Fibroblast of skin of right quadriceps (primary cell): Measurements from ENCODE around the gene LATS1.
A peak's percentile ranks its signal among the peaks of the same experiment; 100 is the strongest.
"Not testable (repeated sequence)": the region's sequence is repeated elsewhere in the genome, so short reads cannot be mapped to it uniquely, and the experiment has no call there.

Experiments
- DNase-seq: peaks from one replicate; pipeline ENCODE4 v3.0.0-alpha.2; 2013

LATS1 gene

GRCh38 chr6:149717588-149718458 lies at the start of gene LATS1:
Gene LATS1, minus strand, starts transcription at chr6:149718101. Its CDS starts 15,975 bp downstream, at chr6:149702126.
- peak; percentile 86 for DNase-seq

- DNase-seq: peak; percentile 60
These were observed 48.4 kb upstream of the LATS1 start for GRCh38 chr6:149766156-149766769.

DNA sequence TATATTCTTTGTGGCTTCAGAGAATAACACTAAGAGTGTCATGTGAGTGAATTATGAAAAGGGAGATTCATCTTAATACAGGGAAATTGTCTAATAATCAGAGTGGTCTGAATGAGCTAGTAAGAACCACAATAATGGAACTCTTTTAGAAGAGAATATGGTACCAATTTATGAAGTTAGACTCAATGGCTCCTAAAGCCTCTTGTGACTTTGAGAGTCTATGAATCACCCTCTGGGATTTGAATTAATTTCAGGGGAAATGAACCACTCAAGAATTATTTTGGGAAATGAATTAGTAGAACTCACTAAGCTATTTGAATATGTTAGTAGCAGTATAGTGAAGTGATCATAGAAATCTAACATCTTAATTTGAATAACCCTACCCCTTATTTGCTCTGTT lies 46.0 kb upstream of the LATS1 start:
- DNase-seq: peak; percentile 56

GRCh38 chr6:149761438-149761837 lies 43.5 kb upstream of the LATS1 start:
- no peak for DNase-seq

DNA sequence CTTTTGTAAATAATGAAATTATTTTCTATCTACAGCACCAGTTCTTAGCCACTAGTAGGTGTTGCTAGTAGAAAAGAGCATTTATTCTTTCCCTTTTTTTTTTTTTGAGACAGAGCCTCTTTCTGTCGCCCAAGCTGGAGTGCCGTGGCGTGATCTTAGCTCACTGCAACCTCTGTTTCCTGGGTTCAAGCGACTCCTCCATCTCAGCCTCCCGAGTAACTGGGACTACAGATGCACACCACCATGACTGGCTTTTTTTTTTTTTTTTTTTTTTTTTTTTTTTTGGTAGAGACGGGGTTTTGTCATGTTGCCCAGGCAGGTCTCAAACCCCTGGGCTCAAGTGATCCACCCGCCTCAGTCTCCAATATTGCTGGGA lies 38.3 kb upstream of the LATS1 start:
- no peak for DNase-seq

GRCh38 chr6:149755300-149756260 lies 37.7 kb upstream of the LATS1 start:
- no peak for DNase-seq

DNA sequence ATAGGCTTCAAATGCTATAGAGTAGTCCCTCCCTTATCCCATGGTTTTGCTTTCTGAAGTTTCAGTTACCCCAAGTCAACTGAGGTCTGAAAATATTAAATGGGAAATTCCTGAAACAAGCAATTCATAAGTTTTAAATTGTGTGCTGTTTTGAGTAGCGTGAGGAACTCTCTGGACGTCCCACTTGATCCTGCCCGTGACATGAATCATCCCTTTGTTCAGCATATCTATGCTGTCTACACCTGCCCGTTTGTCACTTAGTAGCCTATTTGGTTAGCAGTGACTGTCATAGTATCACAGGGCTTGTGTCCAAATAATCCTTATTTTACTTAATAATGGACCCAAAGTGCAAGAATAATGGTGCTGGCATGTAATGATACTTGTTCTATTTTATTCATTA lies 36.6 kb upstream of the LATS1 start:
- DNase-seq: no peak

DNA sequence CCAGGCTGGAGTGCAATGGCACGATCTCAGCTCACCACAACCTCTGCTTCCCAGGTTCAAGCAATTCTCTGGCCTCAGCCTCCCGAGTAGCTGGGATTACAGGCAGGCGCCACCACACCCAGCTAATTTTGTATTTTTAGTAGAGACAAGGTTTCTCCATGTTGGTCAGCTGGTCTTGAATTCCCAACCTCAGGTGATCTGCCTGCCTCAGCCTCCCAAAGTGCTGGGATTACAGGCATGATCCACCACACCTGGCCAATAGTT lies 35.4 kb upstream of the LATS1 start:
- DNase-seq: not testable (repeated sequence)

DNA sequence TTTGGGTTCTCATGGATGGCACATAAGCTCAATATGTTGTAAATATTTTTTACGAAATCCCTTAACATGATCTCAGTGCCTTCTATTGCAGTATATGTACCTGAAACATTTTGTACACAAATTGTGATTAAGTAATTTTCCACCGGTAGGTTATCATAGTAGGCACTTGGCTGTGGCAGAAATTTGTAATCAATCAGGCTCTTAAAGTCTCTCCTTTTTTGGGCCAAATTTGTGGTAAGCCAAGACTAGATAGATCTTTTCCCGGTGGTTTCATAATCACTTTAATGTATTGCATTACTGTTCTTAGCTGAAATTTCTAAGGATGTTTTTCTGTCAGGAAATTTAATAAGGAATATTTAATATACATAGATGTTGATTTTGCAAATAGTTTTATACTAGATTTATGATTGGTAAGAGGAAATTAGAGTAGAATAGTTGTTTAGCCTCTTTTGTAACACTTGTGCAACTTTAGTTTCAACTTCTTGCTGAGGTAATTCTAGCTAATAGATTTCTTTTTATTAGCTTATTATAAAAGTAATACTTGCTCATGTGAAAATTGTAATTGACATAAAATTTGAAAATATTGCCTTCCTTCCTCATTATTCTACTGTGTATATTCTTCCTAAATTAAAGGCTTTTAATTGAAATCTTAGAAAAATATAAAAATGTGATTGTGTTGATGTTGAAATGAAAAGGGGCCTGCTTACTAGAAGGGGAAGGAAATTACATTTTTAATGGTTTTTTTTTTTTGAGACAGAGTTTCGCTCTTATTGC lies 34.9 kb upstream of the LATS1 start:
- DNase-seq: no peak

DNA sequence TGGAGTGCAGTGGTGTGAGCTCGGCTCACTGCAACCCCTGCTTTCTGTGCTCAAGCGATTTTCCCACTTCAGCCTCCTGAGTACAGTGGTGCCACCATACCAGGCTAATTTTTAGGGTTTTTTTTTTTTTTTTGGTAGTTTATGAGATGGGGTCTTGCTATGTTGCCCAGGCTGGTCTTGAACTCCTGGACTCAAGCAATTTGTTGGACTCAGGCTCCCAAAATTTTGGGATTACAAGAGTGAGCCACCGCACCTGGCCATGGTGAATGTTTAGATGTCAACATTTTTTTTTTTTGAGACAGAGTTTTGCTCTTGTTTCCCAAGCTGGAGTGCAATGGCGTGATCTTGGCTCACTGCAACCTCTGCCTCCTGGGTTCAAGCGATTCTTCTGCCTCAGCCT lies 34.0 kb upstream of the LATS1 start:
- DNase-seq: not testable (repeated sequence)

DNA sequence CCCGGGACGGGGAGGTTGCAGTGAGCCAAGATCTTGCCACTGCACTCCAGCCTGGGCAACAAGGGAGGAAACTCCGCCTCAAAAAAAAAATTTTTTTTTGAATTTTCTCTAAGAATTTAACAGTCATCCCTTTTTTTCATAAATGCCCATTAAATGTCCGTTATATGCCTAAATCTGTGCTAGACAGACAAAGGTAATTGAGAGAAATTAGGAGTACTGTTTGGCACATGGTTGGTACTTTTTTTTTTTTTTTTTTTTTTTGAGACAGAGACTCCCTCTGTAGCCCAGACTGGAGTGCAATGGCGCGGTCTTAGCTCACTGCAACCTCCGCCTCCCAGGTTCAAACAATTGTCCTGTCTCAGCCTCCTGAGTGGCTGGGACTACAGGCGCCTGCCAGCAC lies 33.3 kb upstream of the LATS1 start:
- no peak for DNase-seq

DNA sequence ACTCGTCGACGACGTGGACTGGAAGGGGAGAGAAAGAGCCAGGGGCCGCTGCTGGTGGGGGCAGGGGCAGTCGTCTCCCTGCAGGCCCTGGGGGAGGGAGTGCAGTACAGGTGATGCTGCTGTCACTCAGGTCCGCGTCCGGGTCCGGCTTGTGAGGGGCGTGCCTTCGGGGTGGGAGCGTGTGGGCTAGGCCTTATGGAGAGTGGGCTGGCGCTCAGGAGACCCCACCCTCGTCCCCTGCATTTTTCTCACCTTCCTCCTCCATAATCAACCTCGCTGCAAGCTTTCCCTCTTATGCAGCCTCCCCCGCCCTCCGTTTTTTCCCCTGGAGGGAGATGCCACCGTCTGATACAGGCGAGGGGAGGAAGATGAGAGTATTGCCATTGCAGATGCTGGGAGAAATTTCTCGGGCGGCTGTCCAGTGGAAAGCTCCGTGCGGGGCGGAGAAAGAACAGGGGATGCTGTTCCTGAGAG lies 32.3 kb upstream of the LATS1 start:
- DNase-seq: peak; percentile 52

DNA sequence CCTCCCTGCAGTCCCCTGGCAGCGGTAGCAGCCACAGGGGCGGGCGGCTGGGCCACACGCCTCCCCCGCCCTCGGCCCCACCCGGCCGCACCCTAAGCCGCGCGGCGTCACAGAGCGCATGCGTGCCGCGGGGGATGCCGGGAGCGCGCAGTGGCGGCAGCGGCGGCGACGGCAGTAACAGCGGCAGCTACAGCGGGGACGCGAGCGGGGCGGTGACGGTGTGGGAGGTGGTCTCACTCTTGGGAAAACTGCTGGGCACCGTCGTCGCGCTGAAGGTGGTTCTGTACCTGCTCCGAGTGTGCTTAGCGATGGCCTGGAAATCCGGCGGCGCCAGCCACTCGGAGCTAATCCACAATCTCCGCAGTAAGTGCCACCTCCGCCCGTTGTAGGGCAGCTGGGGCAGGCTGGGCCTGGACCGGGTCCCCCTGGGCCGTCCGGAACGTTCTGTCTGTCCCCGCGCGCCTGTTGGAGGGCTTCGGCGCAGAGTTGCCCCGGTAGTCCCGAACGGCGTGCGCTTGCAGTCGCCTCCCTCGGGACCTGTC lies 31.8 kb upstream of the LATS1 start, which contains the start of gene PCMT1:
PCMT1 (plus strand) TSS at position 148 of the 542 bp plus-strand sequence; CDS start at position 309, 161 bp downstream.
- peak; percentile 92 for DNase-seq

DNA sequence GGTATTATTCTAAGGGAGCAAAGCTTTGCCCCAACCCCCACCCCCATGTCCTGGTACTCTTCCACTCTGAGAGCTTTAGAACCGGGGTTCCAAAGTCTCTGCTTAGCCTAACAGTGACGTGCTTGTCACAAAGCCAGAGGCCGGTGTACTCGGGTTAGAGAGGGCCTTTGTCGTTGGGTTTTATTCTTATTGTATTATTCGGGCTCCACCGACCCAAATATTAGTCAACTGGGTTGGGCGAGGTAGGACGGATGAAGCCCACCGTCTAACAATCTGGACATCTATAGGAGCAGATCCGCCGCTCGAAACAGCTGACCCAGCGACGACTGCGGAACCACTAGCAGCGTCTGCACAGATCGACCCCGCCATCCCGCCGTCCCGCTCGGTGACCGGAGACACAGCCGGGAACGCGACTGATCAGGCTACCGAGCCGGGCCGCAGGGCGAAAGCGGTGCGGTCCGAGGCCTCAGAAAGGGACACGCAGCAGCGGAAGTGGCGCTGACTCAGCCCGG lies 31.2 kb upstream of the LATS1 start:
- not testable (repeated sequence) for DNase-seq

DNA sequence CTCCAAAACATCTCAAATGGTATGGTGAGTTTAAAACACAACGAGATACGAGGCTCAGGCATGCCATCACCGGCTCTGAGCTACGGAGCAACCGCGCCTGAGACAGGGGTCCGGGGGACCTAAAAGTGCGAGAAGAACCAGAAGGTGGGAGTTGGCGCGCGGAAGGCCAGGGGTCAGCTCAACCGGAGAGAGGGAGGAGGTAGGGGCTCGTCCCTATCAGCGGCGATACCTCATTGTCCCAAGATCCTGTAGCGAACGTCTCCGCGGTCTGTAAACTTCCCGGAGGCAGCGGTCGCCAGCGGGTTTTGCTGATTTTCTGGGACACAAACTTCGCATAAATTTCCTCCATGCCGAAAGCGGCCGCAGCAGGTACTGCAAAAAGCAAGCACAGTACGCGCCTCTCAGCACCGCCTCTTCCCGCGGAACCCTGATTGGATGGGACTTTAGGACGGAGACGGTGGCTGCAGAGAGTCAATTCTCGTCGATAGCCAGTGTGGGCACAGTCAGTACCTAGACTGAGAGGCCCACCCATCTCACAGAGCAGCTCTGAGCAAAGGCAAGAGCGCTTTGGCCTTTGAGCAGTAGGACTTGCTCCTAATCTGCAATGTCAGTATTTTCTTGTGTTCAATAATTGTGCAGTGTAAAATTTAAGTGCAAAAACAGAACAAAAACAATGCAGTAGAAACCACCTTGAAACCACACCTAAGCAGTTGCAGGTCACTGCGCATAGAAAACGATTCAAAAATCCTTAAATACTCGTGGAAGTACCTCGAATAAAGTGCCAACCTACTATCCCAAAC lies 28.4 kb upstream of the LATS1 start, which contains the start of gene NUP43:
NUP43 (minus strand) TSS at position 383 of the 800 bp plus-strand sequence; CDS start at position 349, 34 bp downstream.
- DNase-seq: peak; percentile 96

DNA sequence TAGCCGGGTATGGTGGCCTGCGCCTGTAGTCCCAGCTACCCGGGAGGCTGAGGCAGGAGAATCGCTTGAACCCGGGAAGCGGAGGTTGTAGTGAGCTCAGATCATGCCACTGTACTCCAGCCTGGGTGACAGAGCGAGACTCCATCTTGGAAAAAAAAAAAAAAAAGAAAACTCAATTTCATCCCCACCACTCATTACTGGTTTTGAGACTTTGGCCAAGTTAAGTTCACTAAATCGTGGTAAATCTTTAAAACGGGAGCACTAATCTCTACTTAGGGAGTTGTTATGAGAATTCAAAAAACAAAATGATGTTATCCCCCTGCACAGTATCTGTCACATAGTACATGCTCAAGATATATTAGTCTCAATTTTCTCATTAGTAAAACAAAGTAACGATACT lies 27.4 kb upstream of the LATS1 start:
- not testable (repeated sequence) for DNase-seq

- DNase-seq: no peak
These were observed 17.0 kb upstream of the LATS1 start for GRCh38 chr6:149734915-149735314.

- DNase-seq: no peak
These were observed 15.3 kb upstream of the LATS1 start for GRCh38 chr6:149733089-149733720.

GRCh38 chr6:149729824-149730223 lies 11.9 kb upstream of the LATS1 start:
- no peak for DNase-seq

DNA sequence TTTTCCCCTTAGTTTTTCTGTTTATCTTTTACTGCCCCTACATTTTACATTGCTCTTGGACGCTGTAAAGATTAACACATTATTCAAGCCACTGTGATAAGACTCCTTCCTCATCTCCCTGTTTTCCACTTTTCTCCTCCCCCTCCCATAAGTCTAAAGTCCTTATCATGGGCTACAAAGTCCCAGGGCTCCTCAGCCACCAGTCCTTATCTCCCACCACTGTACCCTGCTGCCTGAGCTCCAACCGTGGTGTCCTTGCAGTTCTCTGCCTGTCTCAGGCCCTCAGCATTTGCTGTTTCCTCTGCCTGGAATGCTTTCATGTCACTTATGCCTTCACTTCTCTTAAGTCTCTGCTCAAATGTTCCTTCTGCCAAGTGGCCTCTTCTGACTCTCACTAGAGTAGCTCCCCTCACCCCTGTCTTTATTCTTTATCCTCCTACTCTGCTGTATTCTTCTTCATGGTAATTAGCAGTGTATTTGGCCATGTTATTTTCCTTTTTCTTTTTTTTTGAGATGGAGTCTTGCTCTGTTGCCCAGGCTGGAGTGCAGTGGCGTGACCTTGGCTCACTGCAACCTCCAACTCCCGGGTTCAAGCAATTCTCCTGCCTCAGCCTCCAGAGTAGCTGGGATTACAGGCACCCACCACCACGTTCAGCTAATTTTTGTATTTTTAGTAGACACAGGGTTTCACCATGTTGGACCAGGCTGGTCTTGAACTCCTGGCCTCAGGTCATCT lies 10.8 kb upstream of the LATS1 start:
- no peak for DNase-seq
